H1 (cell line): ENCODE data around the gene CCDC28B. TPM values are rescaled to one million over a fixed set of nuclear protein-coding genes. Genes with fewer than 3 reads are reported as not detected.

Experiments used
- CTCF ChIA-PET: fragments of 300-600 bp; sonication (Branson Sonifier 250); formaldehyde crosslinking; loops from one replicate; lab custom pipeline; 2021; ENCODE audit not compliant: partially characterized antibody; lab: Charles Lee
- POLR2A ChIA-PET: fragments of 300-600 bp; sonication (Branson Sonifier 250); formaldehyde crosslinking; loops from one replicate; lab custom pipeline; 2021; ENCODE audit warnings: inconsistent platforms; ENCODE audit not compliant: partially characterized antibody; lab: Charles Lee
- DNase-seq, 2 experiments: peaks; one replicate each; pipeline versions ENCODE4 v3.0.0 to v3.0.0-alpha.2; 2010 to 2022; ENCODE audit warnings: low spot score in 2 of 2, low read depth in 1 of 2, mixed read lengths in 1 of 2
- FAIRE-seq: peaks from 2 replicates; lab custom pipeline; 2011; peaks lifted over from hg19 to GRCh38; lab: Jason Lieb, UNC
- H2AFZ ChIP-seq: 2 replicates; pipeline ENCODE4 v1.8.1; 2012; ENCODE audit warnings: low read length, inconsistent platforms
- H2AK5ac ChIP-seq: 2 replicates; pipeline ENCODE4 v1.6.1; 2013; ENCODE audit warnings: low read depth, low read length
- H2BK120ac ChIP-seq: replicated peaks from 2 replicates; pipeline ENCODE3; 2013; ENCODE audit warnings: low read depth, low read length, inconsistent platforms
- H2BK12ac ChIP-seq: 2 replicates; pipeline ENCODE4 v1.6.1; 2013; ENCODE audit warnings: low read depth, low read length
- H2BK15ac ChIP-seq: 2 replicates; pipeline ENCODE4 v1.6.1; 2013; ENCODE audit warnings: low read length
- H2BK20ac ChIP-seq: 2 replicates; pipeline ENCODE4 v1.6.1; 2013; ENCODE audit warnings: low read length
- H2BK5ac ChIP-seq: 2 replicates; pipeline ENCODE4 v1.6.1; 2013; ENCODE audit warnings: low read depth, low read length
- H3K14ac ChIP-seq: 2 replicates; pipeline ENCODE4 v1.6.1; 2013; ENCODE audit warnings: inconsistent platforms; ENCODE audit not compliant: insufficient read length
- H3K18ac ChIP-seq: 2 replicates; pipeline ENCODE4 v1.6.1; 2013; ENCODE audit warnings: low read length; ENCODE audit errors: extremely low read depth
- H3K23ac ChIP-seq: 2 replicates; pipeline ENCODE4 v1.6.1; 2013; ENCODE audit warnings: inconsistent platforms; ENCODE audit not compliant: insufficient read length
- H3K23me2 ChIP-seq: 2 replicates; pipeline ENCODE4 v1.6.1; 2013; ENCODE audit warnings: low read depth, low read length
- H3K27ac ChIP-seq: 2 replicates; pipeline ENCODE4 v1.6.1; 2011; ENCODE audit warnings: low read depth, low read length, inconsistent platforms
- H3K27me3 ChIP-seq, 4 experiments: replicated peaks in 1 of 4; 1 replicate in 1 of 4; 2 replicates in 3 of 4; pipeline versions ENCODE4 v1.6.1 to v1.8.1; 2011 to 2013; ENCODE audit warnings: low read length in 3 of 4, mild to moderate bottlenecking in 3 of 4, inconsistent platforms in 2 of 4, mixed read lengths in 2 of 4, moderate library complexity in 1 of 4; ENCODE audit not compliant: control insufficient read depth in 3 of 4, insufficient read depth in 3 of 4; ENCODE audit errors: extremely low read depth in 1 of 4
- H3K36me3 ChIP-seq, 4 experiments: 2 replicates each; pipeline versions ENCODE4 v1.6.1 to v1.8.1; 2011 to 2013; ENCODE audit warnings: mild to moderate bottlenecking in 4 of 4, low read length in 3 of 4, moderate library complexity in 2 of 4, control low read depth in 1 of 4, inconsistent platforms in 1 of 4; ENCODE audit not compliant: insufficient read depth in 4 of 4, control insufficient read depth in 2 of 4
- H3K4ac ChIP-seq: replicated peaks from 2 replicates; pipeline ENCODE3; 2013; ENCODE audit warnings: low read length, low read depth, mixed read lengths, inconsistent platforms; ENCODE audit not compliant: insufficient read length
- H3K4me1 ChIP-seq, 4 experiments: replicated peaks in 1 of 4; 1 replicate in 1 of 4; 2 replicates in 3 of 4; pipeline versions ENCODE4 v1.6.1 to v1.8.1; 2011 to 2013; ENCODE audit warnings: low read length in 3 of 4, inconsistent platforms in 2 of 4, mixed read lengths in 1 of 4; ENCODE audit not compliant: insufficient read depth in 4 of 4, control insufficient read depth in 3 of 4
- H3K4me2 ChIP-seq, 2 experiments: 2 replicates each; pipeline versions ENCODE4 v1.6.1 to v1.8.1; 2011 to 2013; ENCODE audit warnings: low read depth in 2 of 2, low read length in 2 of 2, control low read depth in 1 of 2, inconsistent platforms in 1 of 2, mild to moderate bottlenecking in 1 of 2; ENCODE audit not compliant: insufficient read depth in 1 of 2
- H3K4me3 ChIP-seq, 4 experiments: fragments of 200-600, 300-600 bp in 1 of 4; sonication (generic), shearing (Covaris generic), sonication (Bioruptor Twin) in 1 of 4; 2 replicates each; pipeline versions ENCODE4 v1.5.1 to v1.8.1; 2011 to 2016; ENCODE audit warnings: low read length in 4 of 4, low read depth in 3 of 4, control low read depth in 2 of 4, inconsistent platforms in 2 of 4, mild to moderate bottlenecking in 2 of 4, mixed read lengths in 1 of 4, moderate library complexity in 1 of 4; ENCODE audit not compliant: insufficient read depth in 2 of 4; ENCODE audit errors: extremely low read depth in 1 of 4
- H3K56ac ChIP-seq: replicated peaks from 2 replicates; pipeline ENCODE3; 2013; ENCODE audit warnings: low read depth, mild to moderate bottlenecking, mixed read lengths, low read length, inconsistent platforms; ENCODE audit not compliant: insufficient read length
- H3K79me1 ChIP-seq: 2 replicates; pipeline ENCODE4 v1.6.1; 2013; ENCODE audit warnings: low read depth, low read length, control low read depth
- H3K79me2 ChIP-seq, 2 experiments: 2 replicates each; pipeline versions ENCODE4 v1.6.1 to v1.8.1; 2012 to 2013; ENCODE audit warnings: low read length in 2 of 2, mild to moderate bottlenecking in 2 of 2, inconsistent platforms in 1 of 2; ENCODE audit not compliant: insufficient read depth in 2 of 2, control insufficient read depth in 1 of 2
- H3K9ac ChIP-seq, 4 experiments: replicated peaks in 1 of 4; 1 replicate in 1 of 4; 2 replicates in 3 of 4; pipeline versions ENCODE4 v1.6.1 to v1.8.1; 2011 to 2013; ENCODE audit warnings: low read depth in 3 of 4, low read length in 3 of 4, control low read depth in 2 of 4, mild to moderate bottlenecking in 2 of 4, moderate library complexity in 2 of 4, inconsistent platforms in 1 of 4; ENCODE audit errors: extremely low read depth in 1 of 4
- H3K9me3 ChIP-seq, 2 experiments: 2 replicates each; pipeline versions ENCODE4 v1.6.1 to v1.8.1; 2012 to 2013; ENCODE audit warnings: mild to moderate bottlenecking in 2 of 2, moderate library complexity in 2 of 2, control low read depth in 1 of 2, inconsistent platforms in 1 of 2, low read depth in 1 of 2, low read length in 1 of 2, mixed read lengths in 1 of 2; ENCODE audit not compliant: insufficient read depth in 2 of 2
- H4K20me1 ChIP-seq, 2 experiments: replicated peaks in 1 of 2; 2 replicates each; pipeline versions ENCODE3 to v1.8.1; 2011 to 2013; ENCODE audit warnings: inconsistent platforms in 2 of 2, low read length in 2 of 2, mild to moderate bottlenecking in 1 of 2; ENCODE audit not compliant: insufficient read depth in 2 of 2, control insufficient read depth in 1 of 2
- H4K5ac ChIP-seq: 2 replicates; pipeline ENCODE4 v1.6.1; 2013; ENCODE audit warnings: low read length, low read depth, mixed read lengths, inconsistent platforms; ENCODE audit not compliant: insufficient read length
- H4K8ac ChIP-seq: 2 replicates; pipeline ENCODE4 v1.8.0; 2013; ENCODE audit warnings: mild to moderate bottlenecking, moderate library complexity, low read length, inconsistent platforms; ENCODE audit not compliant: insufficient read depth; ENCODE audit errors: extremely low read depth
- H4K91ac ChIP-seq: replicated peaks from 2 replicates; pipeline ENCODE3; 2013; ENCODE audit warnings: low read length, mixed read lengths, inconsistent platforms; ENCODE audit not compliant: insufficient read length
- CBX8 ChIP-seq: fragments of 300-800, 300-1000 bp; sonication (generic); IDR thresholded peaks from 2 replicates; pipeline ENCODE4 v1.7.1; 2016; ENCODE audit warnings: low read depth, low read length, borderline replicate concordance
- CREB1 ChIP-seq: IDR thresholded peaks from 2 replicates; pipeline ENCODE4 v1.6.1; 2012; ENCODE audit warnings: inconsistent platforms
- FOSL1 ChIP-seq: IDR thresholded peaks from 2 replicates; pipeline ENCODE4 v1.6.1; 2011; ENCODE audit warnings: mild to moderate bottlenecking, low read depth, low read length, moderate library complexity; ENCODE audit not compliant: insufficient read depth
- HDAC2 ChIP-seq, 2 experiments: fragments of 300-600 bp in 1 of 2; sonication (generic) in 1 of 2; IDR thresholded peaks; 2 replicates each; pipeline ENCODE4 v1.6.1; 2011 to 2012; ENCODE audit warnings: low read depth in 2 of 2, low read length in 2 of 2, mild to moderate bottlenecking in 2 of 2, moderate library complexity in 2 of 2, borderline replicate concordance in 1 of 2, inconsistent platforms in 1 of 2
- HDAC6 ChIP-seq: IDR thresholded peaks from one replicate; pipeline ENCODE4 v1.7.1; 2012; ENCODE audit warnings: low read depth, mild to moderate bottlenecking, inconsistent platforms, low read length, moderate library complexity
- KDM4A ChIP-seq: IDR thresholded peaks from one replicate; pipeline ENCODE4 v1.7.1; 2012; ENCODE audit warnings: low read depth, mild to moderate bottlenecking, moderate library complexity, low read length, inconsistent platforms; ENCODE audit not compliant: severe bottlenecking
- NANOG ChIP-seq: IDR thresholded peaks from 2 replicates; pipeline ENCODE4 v1.6.1; 2011; ENCODE audit warnings: low read length, low read depth, mild to moderate bottlenecking, inconsistent platforms; ENCODE audit not compliant: insufficient read depth, poor library complexity, severe bottlenecking
- SIRT6 ChIP-seq: IDR thresholded peaks from one replicate; pipeline ENCODE4 v1.7.1; 2012; ENCODE audit warnings: low read length, inconsistent platforms
- TAF7 ChIP-seq: optimal IDR thresholded peaks from 2 replicates; pipeline ENCODE3; 2011; ENCODE audit warnings: low read depth, mild to moderate bottlenecking, inconsistent platforms, low read length, moderate library complexity, borderline replicate concordance
- TBP ChIP-seq: IDR thresholded peaks from 2 replicates; pipeline ENCODE4 v1.6.1; 2011; ENCODE audit warnings: low read depth, low read length, improper control_type of control experiment
- USF2 ChIP-seq: IDR thresholded peaks from 2 replicates; pipeline ENCODE4 v1.6.1; 2011; ENCODE audit warnings: low read length, improper control_type of control experiment
- YY1 ChIP-seq: IDR thresholded peaks from 2 replicates; pipeline ENCODE4 v1.6.1; 2011; ENCODE audit warnings: low read depth, mild to moderate bottlenecking, low read length
- WGBS, 2 experiments: shearing (Covaris generic) in 1 of 2; methylation state at CpG; one replicate each; pipeline versions ENCODE4 v1.1.6 to v1.1.7; 2013 to 2015; ENCODE audit warnings: low lambda C conversion rate in 2 of 2, mixed read lengths in 2 of 2, inconsistent platforms in 1 of 2, low coverage in 1 of 2, missing lambda C conversion rate in 1 of 2; ENCODE audit not compliant: insufficient replicate concordance in 2 of 2, insufficient coverage in 1 of 2, insufficient read length in 1 of 2; ENCODE audit errors: extremely low coverage in 1 of 2, missing lambda C conversion rate in 1 of 2; 5-methylcytosine and 5-hydroxymethylcytosine counted together
- polyA plus RNA-seq, 7 experiments: library from polyadenylated mRNA; depleted of rRNA in 3 of 7; stranded (reverse) in 5 of 7; unstranded in 2 of 7; fragments of >200 nt in 5 of 7; fragments of 200-250 nt in 2 of 7; gene quantifications; 1 replicate in 5 of 7; 2 replicates in 1 of 7; 4 replicates in 1 of 7; pipeline versions ENCODE4 v1.2.1 to v1.2.3, GENCODE V29; 2011 to 2013; ENCODE audit warnings: missing spikeins in 2 of 7, mixed read lengths in 2 of 7
- total RNA-seq: library from RNA; stranded (reverse); fragmentation: NEBNext Ultra II Directional; extraction: Animal tissue kit (Norgen Biotek cat#: 25700); gene quantifications from 2 replicates; pipeline ENCODE4 v1.2.1, GENCODE V29; 2021

The CCDC28B gene
- total and polyA plus RNA-seq, 2 of the 8 experiments (the other 6 are each of a cell fraction or from before 2014, with no cell fraction given): 16.7 to 17.1 TPM

- no peak for DNase-seq
- Histone ChIP-seq H4K5ac (no peak overlapping the region), H3K9ac (no peak overlapping the region), H4K20me1 (peaks cover 0 to 7% of the 10 kb centered on the region in 2 experiments), H2BK120ac (no peak overlapping the region), H4K8ac (no peak overlapping the region), H3K4me2 (no peak overlapping the region), H2AK5ac (no peak overlapping the region), H2BK15ac (no peak overlapping the region), H3K27me3 (no peaks in the 10 kb centered on the region), H3K56ac (no peak overlapping the region), H2BK5ac (no peak overlapping the region), H3K36me3 (peaks cover 19 to 44% (median 32%) of the 10 kb centered on the region in 4 experiments), H3K4me3 (no peak overlapping the region), H3K23ac (no peak overlapping the region), H3K4me1 (peaks cover 0 to 7% (median 2%) of the 10 kb centered on the region in 4 experiments; a peak in 3 of 7 replicates), H3K14ac (no peak overlapping the region), H2BK12ac (no peak overlapping the region), H3K18ac (no peak overlapping the region), H3K27ac (no peak overlapping the region), H2AFZ (no peak overlapping the region), H3K79me2 (peaks cover 0 to 24% of the 10 kb centered on the region in 2 experiments; a peak in 3 of 4 replicates), H3K23me2 (peaks cover 8% of the 10 kb centered on the region; the same call in 1 of the 2 replicates), H2BK20ac (no peak overlapping the region), H3K79me1 (0 out of 2 replicates have a peak, but pooled peaks cover 2% of the 10 kb centered on the region), H3K4ac (no peak overlapping the region), H3K9me3 (no peaks in the 10 kb centered on the region), H4K91ac (no peak overlapping the region)
- POLR2A ChIA-PET: interaction anchor here (1.3 to 8.0 kb wide), 5 partner anchors 10 to 129 kb away, joined by 3 to 52 read pairs (median 4); partner anchors contain the start of gene MARCKSL1
- CTCF ChIA-PET: interaction anchor here (1.0 to 6.8 kb wide), 8 partner anchors 9 to 108 kb away, joined by 3 to 38 read pairs (median 3); partner anchors contain the start of gene FAM167B
- no peak for FAIRE-seq
- WGBS, 2 experiments: 93% methylated on average over 4 of the region's 4 CpGs; no CpG with 5 or more reads in 1 of the 2 experiments
- no peak for TF ChIP-seq CBX8
- no peak for TF ChIP-seq YY1
- no peak for TF ChIP-seq HDAC6
- TF ChIP-seq TBP: no peak
- TF ChIP-seq FOSL1: no peak
- TF ChIP-seq HDAC2 (IDR thresholded peaks at IDR 0.05; ENCODE audit: borderline replicate concordance in 1 of 2, low read depth in 2 of 2, low read length in 2 of 2): no peak
- TF ChIP-seq TAF7: no peak
- no peak for TF ChIP-seq CREB1
- no peak for TF ChIP-seq SIRT6
- no peak for TF ChIP-seq USF2
- no peak for TF ChIP-seq NANOG
- no peak for TF ChIP-seq KDM4A
Observed at GRCh38 chr1:32224285-32224684, 23.9 kb downstream of the CCDC28B start.
